GM23338 (cell line): ENCODE data around the gene BTBD9. TPM values are rescaled to one million over a fixed set of nuclear protein-coding genes. Genes with fewer than 3 reads are reported as not detected.

Source experiments
- ATAC-seq: fragments of 200-7000 bp; cut with Tn5 transposase; 3 replicates; pipeline ENCODE4 v1.9.1; 2020
- DNase-seq: peaks from one replicate; pipeline ENCODE4 v3.0.0-alpha.2; 2015; ENCODE audit warnings: low spot score
- H2AFZ ChIP-seq: fragments of 200-600 bp; sonication (generic); 2 replicates; pipeline ENCODE4 v1.8.0; 2016; ENCODE audit warnings: antibody characterized with exemption, mild to moderate bottlenecking, moderate library complexity
- H3F3A ChIP-seq: fragments of 200-600 bp; sonication (generic); replicated peaks from 2 replicates; pipeline ENCODE4 v1.8.0; 2017; ENCODE audit warnings: antibody characterized with exemption, mixed run types, low read depth
- H3K27ac ChIP-seq: fragments of 200-600 bp; sonication (generic); 2 replicates; pipeline ENCODE4 v1.6.1; 2016; ENCODE audit warnings: low read depth
- H3K27me3 ChIP-seq: fragments of 200-600 bp; sonication (generic); 2 replicates; pipeline ENCODE4 v1.8.0; 2016; ENCODE audit warnings: mild to moderate bottlenecking, mixed run types, moderate library complexity; ENCODE audit not compliant: insufficient read depth
- H3K36me3 ChIP-seq: fragments of 200-600 bp; sonication (generic); 2 replicates; pipeline ENCODE4 v1.8.0; 2016; ENCODE audit warnings: mild to moderate bottlenecking; ENCODE audit not compliant: insufficient read depth
- H3K4me1 ChIP-seq: fragments of 200-600 bp; sonication (generic); 2 replicates; pipeline ENCODE4 v1.8.0; 2016; ENCODE audit warnings: mild to moderate bottlenecking, moderate library complexity; ENCODE audit not compliant: insufficient read depth
- H3K4me2 ChIP-seq: fragments of 200-600 bp; sonication (generic); 2 replicates; pipeline ENCODE4 v1.7.1; 2017; ENCODE audit warnings: mixed run types
- H3K4me3 ChIP-seq: fragments of 200-600 bp; sonication (generic); 2 replicates; pipeline ENCODE4 v1.6.1; 2016; ENCODE audit warnings: mixed run types
- H3K79me2 ChIP-seq: fragments of 200-600 bp; sonication (generic); replicated peaks from 2 replicates; pipeline ENCODE4 v1.8.0; 2017; ENCODE audit warnings: mild to moderate bottlenecking; ENCODE audit not compliant: insufficient read depth
- H3K9me2 ChIP-seq: fragments of 200-600 bp; sonication (generic); 2 replicates; pipeline ENCODE4 v1.8.0; 2017; ENCODE audit not compliant: insufficient read depth
- H4K20me1 ChIP-seq: fragments of 200-600 bp; sonication (generic); replicated peaks from 2 replicates; pipeline ENCODE4 v1.8.0; 2017; ENCODE audit warnings: mild to moderate bottlenecking; ENCODE audit not compliant: insufficient read depth
- H3K27ac Mint-ChIP-seq: 2 replicates; pipeline ENCODE4 v1.8.0; 2020; ENCODE audit warnings: inconsistent platforms, mild to moderate bottlenecking, moderate library complexity, mixed read lengths
- H3K27me3 Mint-ChIP-seq: 3 replicates; pipeline ENCODE4 v1.8.0; 2022; ENCODE audit warnings: low read depth, mild to moderate bottlenecking, moderate library complexity, mixed read lengths, inconsistent platforms; ENCODE audit not compliant: insufficient read depth, poor library complexity
- H3K36me3 Mint-ChIP-seq: 3 replicates; pipeline ENCODE4 v1.8.0; 2021; ENCODE audit warnings: low read depth, mild to moderate bottlenecking, inconsistent platforms, moderate library complexity, mixed read lengths
- H3K4me1 Mint-ChIP-seq: 3 replicates; pipeline ENCODE4 v1.8.0; 2020; ENCODE audit warnings: mild to moderate bottlenecking, inconsistent platforms, mixed read lengths
- H3K4me3 Mint-ChIP-seq: 3 replicates; pipeline ENCODE4 v1.8.0; 2021; ENCODE audit warnings: moderate library complexity, mild to moderate bottlenecking, inconsistent platforms, mixed read lengths
- H3K9me3 Mint-ChIP-seq: 3 replicates; pipeline ENCODE4 v1.8.0; 2020; ENCODE audit warnings: moderate library complexity, mild to moderate bottlenecking, inconsistent platforms, mixed read lengths
- CREB1 ChIP-seq: fragments of 250-450 bp; sonication (Bioruptor Pico); IDR thresholded peaks from 2 replicates; pipeline ENCODE4 v1.5.0; 2020; ENCODE audit warnings: low read depth, mild to moderate bottlenecking, moderate library complexity
- EZH2phosphoT487 ChIP-seq: fragments of 200-600 bp; sonication (generic); IDR thresholded peaks from one replicate; pipeline ENCODE4 v1.8.1; 2018; ENCODE audit warnings: antibody characterized with exemption; ENCODE audit not compliant: unreplicated experiment
- JUNB ChIP-seq: IDR thresholded peaks from one replicate; pipeline ENCODE4 v1.6.1; 2016; ENCODE audit warnings: antibody characterized with exemption; ENCODE audit not compliant: unreplicated experiment
- STAT1 ChIP-seq: IDR thresholded peaks from one replicate; pipeline ENCODE4 v1.6.1; 2016; ENCODE audit warnings: antibody characterized with exemption; ENCODE audit not compliant: unreplicated experiment
- ZNF331 ChIP-seq: fragments of 250-450 bp; sonication (Bioruptor Pico); IDR thresholded peaks from 2 replicates; pipeline ENCODE4 v1.5.0; 2020; ENCODE audit warnings: low read depth, mild to moderate bottlenecking, moderate library complexity
- polyA plus RNA-seq: library from polyadenylated mRNA; unstranded; fragments of >200 nt; fragmentation: Nextera tagmentation; extraction: Ambion mirVana; gene quantifications from 2 replicates; pipeline ENCODE4 v1.2.1, GENCODE V29; 2016
- total RNA-seq: library from RNA; depleted of rRNA; stranded (reverse); fragments of >200 nt; shearing (Covaris generic); gene quantifications from 2 replicates; pipeline ENCODE4 v1.2.3, GENCODE V29; 2014
- TF ChIP-seq, protein P1 (sequence below), 2 experiments: fragments of 200-600 bp in 1 of 2; sonication (generic) in 1 of 2; conservative IDR thresholded peaks; 2 replicates each; pipeline versions ENCODE4 v1.5.1 to v1.6.1; 2016 to 2017; ENCODE audit warnings: antibody characterized with exemption in 2 of 2, low read depth in 2 of 2, mild to moderate bottlenecking in 2 of 2, moderate library complexity in 1 of 2
- TF ChIP-seq, protein P2 (sequence below): IDR thresholded peaks from one replicate; pipeline ENCODE4 v1.6.1; 2018; ENCODE audit warnings: antibody characterized with exemption; ENCODE audit not compliant: unreplicated experiment
- TF ChIP-seq, protein P3 (sequence below): fragments of 250-450 bp; sonication (Bioruptor Pico); IDR thresholded peaks from 2 replicates; pipeline ENCODE4 v1.5.0; 2020; ENCODE audit warnings: mild to moderate bottlenecking, moderate library complexity

The BTBD9 gene
- total and polyA plus RNA-seq, 2 experiments from 2014 or later = 4.2 to 5.3 TPM

DNA sequence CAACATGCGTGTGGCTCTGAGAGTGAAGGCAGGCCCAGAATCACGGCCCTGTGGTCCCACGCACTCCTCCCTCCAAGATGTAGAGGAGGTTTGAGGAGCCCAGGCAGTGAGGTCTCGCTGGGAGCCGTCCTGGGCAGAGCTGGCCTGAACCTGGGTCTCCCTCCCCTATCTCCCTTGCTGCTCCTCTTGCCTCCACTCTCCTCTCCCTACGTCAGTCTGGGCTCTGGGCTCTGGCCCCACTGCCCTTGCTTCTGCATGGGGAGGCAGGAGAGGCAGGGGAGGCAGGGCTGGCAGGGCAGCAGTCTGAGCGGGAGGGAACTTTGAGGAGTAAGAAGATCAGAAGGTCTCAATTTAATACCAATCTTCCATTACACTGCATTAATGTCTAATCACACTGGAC, 445.1 kb downstream of the BTBD9 start:
- no peak overlapping the region for H2AFZ ChIP-seq
- no peak overlapping the region for H3K27ac Mint-ChIP-seq
- no peaks in the 10 kb centered on the region for H3K9me2 ChIP-seq
- ATAC-seq = no peak
- H4K20me1 ChIP-seq = no peaks in the 10 kb centered on the region
- no peak for TF ChIP-seq CREB1 (CRISPR knock-in tag)
- no peak for TF ChIP-seq ZNF331 (CRISPR knock-in tag)
- TF ChIP-seq, protein P1, sequence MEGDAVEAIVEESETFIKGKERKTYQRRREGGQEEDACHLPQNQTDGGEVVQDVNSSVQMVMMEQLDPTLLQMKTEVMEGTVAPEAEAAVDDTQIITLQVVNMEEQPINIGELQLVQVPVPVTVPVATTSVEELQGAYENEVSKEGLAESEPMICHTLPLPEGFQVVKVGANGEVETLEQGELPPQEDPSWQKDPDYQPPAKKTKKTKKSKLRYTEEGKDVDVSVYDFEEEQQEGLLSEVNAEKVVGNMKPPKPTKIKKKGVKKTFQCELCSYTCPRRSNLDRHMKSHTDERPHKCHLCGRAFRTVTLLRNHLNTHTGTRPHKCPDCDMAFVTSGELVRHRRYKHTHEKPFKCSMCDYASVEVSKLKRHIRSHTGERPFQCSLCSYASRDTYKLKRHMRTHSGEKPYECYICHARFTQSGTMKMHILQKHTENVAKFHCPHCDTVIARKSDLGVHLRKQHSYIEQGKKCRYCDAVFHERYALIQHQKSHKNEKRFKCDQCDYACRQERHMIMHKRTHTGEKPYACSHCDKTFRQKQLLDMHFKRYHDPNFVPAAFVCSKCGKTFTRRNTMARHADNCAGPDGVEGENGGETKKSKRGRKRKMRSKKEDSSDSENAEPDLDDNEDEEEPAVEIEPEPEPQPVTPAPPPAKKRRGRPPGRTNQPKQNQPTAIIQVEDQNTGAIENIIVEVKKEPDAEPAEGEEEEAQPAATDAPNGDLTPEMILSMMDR (conservative IDR thresholded peaks at IDR 0.05; ENCODE audit: low read depth in 2 of 2) = no peak
- no peaks in the 10 kb centered on the region for H3F3A ChIP-seq
- H3K79me2 ChIP-seq = no peaks in the 10 kb centered on the region
- H3K4me1 Mint-ChIP-seq = peaks cover 35% of the 10 kb centered on the region
- no peaks in the 10 kb centered on the region for H3K36me3 ChIP-seq
- H3K27me3 Mint-ChIP-seq = no peaks in the 10 kb centered on the region
- no peaks in the 10 kb centered on the region for H3K36me3 Mint-ChIP-seq
- no peak overlapping the region for H3K4me2 ChIP-seq
- DNase-seq = no peak
- peaks cover 25% of the 10 kb centered on the region for H3K4me1 ChIP-seq
- H3K4me3 ChIP-seq = no peak overlapping the region
- no peaks in the 10 kb centered on the region for H3K9me3 Mint-ChIP-seq
- no peak overlapping the region for H3K27ac ChIP-seq
- no peak overlapping the region for H3K4me3 Mint-ChIP-seq
- H3K27me3 ChIP-seq = no peaks in the 10 kb centered on the region

DNA sequence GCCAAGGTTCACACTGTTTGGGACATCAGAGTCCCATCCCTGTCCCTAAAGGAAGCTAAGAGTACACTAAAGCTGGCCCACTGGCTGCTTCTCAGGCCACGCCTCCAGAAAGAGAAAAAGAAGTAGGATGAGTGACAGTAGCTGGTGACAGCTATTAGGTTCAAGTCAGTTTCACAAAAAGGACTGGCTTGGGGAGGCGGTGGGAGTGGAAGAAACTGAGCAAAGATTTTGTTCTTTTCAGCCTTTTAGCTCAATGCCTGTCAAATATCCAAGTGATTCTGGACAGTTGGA, 445.5 kb downstream of the BTBD9 start:
- H3K27ac Mint-ChIP-seq = peak overlapping the region; percentile 1; the same call in 1 of the 2 replicates
- Histone ChIP-seq H3K4me3 (no peak overlapping the region), H3K79me2 (no peaks in the 10 kb centered on the region), H3K27ac (no peak overlapping the region), H3K9me2 (no peaks in the 10 kb centered on the region), H3F3A (no peaks in the 10 kb centered on the region), H3K27me3 (no peaks in the 10 kb centered on the region), H3K4me1 (peaks cover 25% of the 10 kb centered on the region), H4K20me1 (no peaks in the 10 kb centered on the region), H3K4me2 (no peak overlapping the region), H2AFZ (no peak overlapping the region), H3K36me3 (no peaks in the 10 kb centered on the region)
- no peak for ATAC-seq
- no peak overlapping the region for H3K4me3 Mint-ChIP-seq
- H3K27me3 Mint-ChIP-seq = no peaks in the 10 kb centered on the region
- H3K4me1 Mint-ChIP-seq = peaks cover 35% of the 10 kb centered on the region
- no peaks in the 10 kb centered on the region for H3K36me3 Mint-ChIP-seq
- DNase-seq = no peak
- H3K9me3 Mint-ChIP-seq = no peaks in the 10 kb centered on the region
- TF ChIP-seq, protein P2, sequence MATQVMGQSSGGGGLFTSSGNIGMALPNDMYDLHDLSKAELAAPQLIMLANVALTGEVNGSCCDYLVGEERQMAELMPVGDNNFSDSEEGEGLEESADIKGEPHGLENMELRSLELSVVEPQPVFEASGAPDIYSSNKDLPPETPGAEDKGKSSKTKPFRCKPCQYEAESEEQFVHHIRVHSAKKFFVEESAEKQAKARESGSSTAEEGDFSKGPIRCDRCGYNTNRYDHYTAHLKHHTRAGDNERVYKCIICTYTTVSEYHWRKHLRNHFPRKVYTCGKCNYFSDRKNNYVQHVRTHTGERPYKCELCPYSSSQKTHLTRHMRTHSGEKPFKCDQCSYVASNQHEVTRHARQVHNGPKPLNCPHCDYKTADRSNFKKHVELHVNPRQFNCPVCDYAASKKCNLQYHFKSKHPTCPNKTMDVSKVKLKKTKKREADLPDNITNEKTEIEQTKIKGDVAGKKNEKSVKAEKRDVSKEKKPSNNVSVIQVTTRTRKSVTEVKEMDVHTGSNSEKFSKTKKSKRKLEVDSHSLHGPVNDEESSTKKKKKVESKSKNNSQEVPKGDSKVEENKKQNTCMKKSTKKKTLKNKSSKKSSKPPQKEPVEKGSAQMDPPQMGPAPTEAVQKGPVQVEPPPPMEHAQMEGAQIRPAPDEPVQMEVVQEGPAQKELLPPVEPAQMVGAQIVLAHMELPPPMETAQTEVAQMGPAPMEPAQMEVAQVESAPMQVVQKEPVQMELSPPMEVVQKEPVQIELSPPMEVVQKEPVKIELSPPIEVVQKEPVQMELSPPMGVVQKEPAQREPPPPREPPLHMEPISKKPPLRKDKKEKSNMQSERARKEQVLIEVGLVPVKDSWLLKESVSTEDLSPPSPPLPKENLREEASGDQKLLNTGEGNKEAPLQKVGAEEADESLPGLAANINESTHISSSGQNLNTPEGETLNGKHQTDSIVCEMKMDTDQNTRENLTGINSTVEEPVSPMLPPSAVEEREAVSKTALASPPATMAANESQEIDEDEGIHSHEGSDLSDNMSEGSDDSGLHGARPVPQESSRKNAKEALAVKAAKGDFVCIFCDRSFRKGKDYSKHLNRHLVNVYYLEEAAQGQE = no peak
- no peak for TF ChIP-seq JUNB
- TF ChIP-seq STAT1 = no peak
- TF ChIP-seq, protein P1 (conservative IDR thresholded peaks at IDR 0.05; ENCODE audit: low read depth in 2 of 2) = no peak
- TF ChIP-seq EZH2phosphoT487 = no peak
- TF ChIP-seq ZNF331 (CRISPR knock-in tag) = no peak
- TF ChIP-seq, protein P3, sequence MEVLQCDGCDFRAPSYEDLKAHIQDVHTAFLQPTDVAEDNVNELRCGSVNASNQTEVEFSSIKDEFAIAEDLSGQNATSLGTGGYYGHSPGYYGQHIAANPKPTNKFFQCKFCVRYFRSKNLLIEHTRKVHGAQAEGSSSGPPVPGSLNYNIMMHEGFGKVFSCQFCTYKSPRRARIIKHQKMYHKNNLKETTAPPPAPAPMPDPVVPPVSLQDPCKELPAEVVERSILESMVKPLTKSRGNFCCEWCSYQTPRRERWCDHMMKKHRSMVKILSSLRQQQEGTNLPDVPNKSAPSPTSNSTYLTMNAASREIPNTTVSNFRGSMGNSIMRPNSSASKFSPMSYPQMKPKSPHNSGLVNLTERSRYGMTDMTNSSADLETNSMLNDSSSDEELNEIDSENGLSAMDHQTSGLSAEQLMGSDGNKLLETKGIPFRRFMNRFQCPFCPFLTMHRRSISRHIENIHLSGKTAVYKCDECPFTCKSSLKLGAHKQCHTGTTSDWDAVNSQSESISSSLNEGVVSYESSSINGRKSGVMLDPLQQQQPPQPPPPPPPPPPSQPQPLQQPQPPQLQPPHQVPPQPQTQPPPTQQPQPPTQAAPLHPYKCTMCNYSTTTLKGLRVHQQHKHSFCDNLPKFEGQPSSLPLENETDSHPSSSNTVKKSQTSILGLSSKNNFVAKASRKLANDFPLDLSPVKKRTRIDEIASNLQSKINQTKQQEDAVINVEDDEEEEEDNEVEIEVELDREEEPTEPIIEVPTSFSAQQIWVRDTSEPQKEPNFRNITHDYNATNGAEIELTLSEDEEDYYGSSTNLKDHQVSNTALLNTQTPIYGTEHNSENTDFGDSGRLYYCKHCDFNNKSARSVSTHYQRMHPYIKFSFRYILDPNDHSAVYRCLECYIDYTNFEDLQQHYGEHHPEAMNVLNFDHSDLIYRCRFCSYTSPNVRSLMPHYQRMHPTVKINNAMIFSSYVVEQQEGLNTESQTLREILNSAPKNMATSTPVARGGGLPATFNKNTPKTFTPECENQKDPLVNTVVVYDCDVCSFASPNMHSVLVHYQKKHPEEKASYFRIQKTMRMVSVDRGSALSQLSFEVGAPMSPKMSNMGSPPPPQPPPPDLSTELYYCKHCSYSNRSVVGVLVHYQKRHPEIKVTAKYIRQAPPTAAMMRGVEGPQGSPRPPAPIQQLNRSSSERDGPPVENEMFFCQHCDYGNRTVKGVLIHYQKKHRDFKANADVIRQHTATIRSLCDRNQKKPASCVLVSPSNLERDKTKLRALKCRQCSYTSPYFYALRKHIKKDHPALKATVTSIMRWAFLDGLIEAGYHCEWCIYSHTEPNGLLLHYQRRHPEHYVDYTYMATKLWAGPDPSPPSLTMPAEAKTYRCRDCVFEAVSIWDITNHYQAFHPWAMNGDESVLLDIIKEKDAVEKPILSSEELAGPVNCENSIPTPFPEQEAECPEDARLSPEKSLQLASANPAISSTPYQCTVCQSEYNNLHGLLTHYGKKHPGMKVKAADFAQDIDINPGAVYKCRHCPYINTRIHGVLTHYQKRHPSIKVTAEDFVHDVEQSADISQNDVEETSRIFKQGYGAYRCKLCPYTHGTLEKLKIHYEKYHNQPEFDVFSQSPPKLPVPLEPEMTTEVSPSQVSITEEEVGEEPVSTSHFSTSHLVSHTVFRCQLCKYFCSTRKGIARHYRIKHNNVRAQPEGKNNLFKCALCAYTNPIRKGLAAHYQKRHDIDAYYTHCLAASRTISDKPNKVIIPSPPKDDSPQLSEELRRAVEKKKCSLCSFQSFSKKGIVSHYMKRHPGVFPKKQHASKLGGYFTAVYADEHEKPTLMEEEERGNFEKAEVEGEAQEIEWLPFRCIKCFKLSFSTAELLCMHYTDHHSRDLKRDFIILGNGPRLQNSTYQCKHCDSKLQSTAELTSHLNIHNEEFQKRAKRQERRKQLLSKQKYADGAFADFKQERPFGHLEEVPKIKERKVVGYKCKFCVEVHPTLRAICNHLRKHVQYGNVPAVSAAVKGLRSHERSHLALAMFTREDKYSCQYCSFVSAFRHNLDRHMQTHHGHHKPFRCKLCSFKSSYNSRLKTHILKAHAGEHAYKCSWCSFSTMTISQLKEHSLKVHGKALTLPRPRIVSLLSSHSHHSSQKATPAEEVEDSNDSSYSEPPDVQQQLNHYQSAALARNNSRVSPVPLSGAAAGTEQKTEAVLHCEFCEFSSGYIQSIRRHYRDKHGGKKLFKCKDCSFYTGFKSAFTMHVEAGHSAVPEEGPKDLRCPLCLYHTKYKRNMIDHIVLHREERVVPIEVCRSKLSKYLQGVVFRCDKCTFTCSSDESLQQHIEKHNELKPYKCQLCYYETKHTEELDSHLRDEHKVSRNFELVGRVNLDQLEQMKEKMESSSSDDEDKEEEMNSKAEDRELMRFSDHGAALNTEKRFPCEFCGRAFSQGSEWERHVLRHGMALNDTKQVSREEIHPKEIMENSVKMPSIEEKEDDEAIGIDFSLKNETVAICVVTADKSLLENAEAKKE = no peak
